Endodermal cell (in vitro differentiated cells): ENCODE results near the gene CAPN13. TPM values are rescaled to one million over a fixed set of nuclear protein-coding genes. Genes with fewer than 3 reads are reported as not detected.

Experiments used
- DNase-seq: peaks from one replicate; pipeline ENCODE4 v3.0.0-alpha.2; 2017
- H3K27ac ChIP-seq: 2 replicates; pipeline ENCODE4 v1.5.1; 2013; ENCODE audit warnings: mild to moderate bottlenecking, low read depth, low read length, moderate library complexity
- H3K27me3 ChIP-seq: 2 replicates; pipeline ENCODE4 v1.6.1; 2013; ENCODE audit warnings: mild to moderate bottlenecking, low read length, moderate library complexity; ENCODE audit not compliant: insufficient read depth, control insufficient read depth, poor library complexity, severe bottlenecking
- H3K36me3 ChIP-seq: 2 replicates; pipeline ENCODE4 v1.7.0; 2013; ENCODE audit warnings: mild to moderate bottlenecking, low read length, moderate library complexity; ENCODE audit not compliant: control insufficient read depth, insufficient read depth
- H3K4me1 ChIP-seq: one replicate; pipeline ENCODE4 v1.7.0; 2013; ENCODE audit warnings: low read length; ENCODE audit not compliant: control insufficient read depth, insufficient read depth
- H3K4me3 ChIP-seq: 2 replicates; pipeline ENCODE4 v1.5.1; 2013; ENCODE audit warnings: mild to moderate bottlenecking, low read length, moderate library complexity
- H3K9ac ChIP-seq: 2 replicates; pipeline ENCODE4 v1.6.1; 2013; ENCODE audit warnings: mild to moderate bottlenecking, low read length, moderate library complexity; ENCODE audit not compliant: poor library complexity, severe bottlenecking; ENCODE audit errors: extremely low read depth
- H3K9me3 ChIP-seq: 2 replicates; pipeline ENCODE4 v1.6.1; 2013; ENCODE audit warnings: mild to moderate bottlenecking, low read length, moderate library complexity; ENCODE audit not compliant: control insufficient read depth
- H3K27ac Mint-ChIP-seq: 2 replicates; pipeline ENCODE4 v1.8.0; 2020; ENCODE audit warnings: mixed read lengths
- H3K27me3 Mint-ChIP-seq: 2 replicates; pipeline ENCODE4 v1.8.0; 2021; ENCODE audit warnings: mild to moderate bottlenecking, mixed read lengths; ENCODE audit not compliant: insufficient read depth
- H3K36me3 Mint-ChIP-seq: 2 replicates; pipeline ENCODE4 v1.8.0; 2020; ENCODE audit warnings: low read depth, mixed read lengths
- H3K4me1 Mint-ChIP-seq: 2 replicates; pipeline ENCODE4 v1.8.0; 2020; ENCODE audit warnings: mixed read lengths
- H3K4me3 Mint-ChIP-seq: 2 replicates; pipeline ENCODE4 v1.8.0; 2020; ENCODE audit warnings: mild to moderate bottlenecking, moderate library complexity, mixed read lengths
- H3K9me3 Mint-ChIP-seq: 2 replicates; pipeline ENCODE4 v1.8.0; 2020; ENCODE audit warnings: mild to moderate bottlenecking, mixed read lengths
- WGBS, 2 experiments: methylation state at CpG; one replicate each; pipeline versions ENCODE4 v1.1.5 to v1.1.7; 2013; ENCODE audit warnings: missing lambda C conversion rate in 2 of 2, mixed read lengths in 1 of 2; ENCODE audit not compliant: insufficient coverage in 1 of 2, insufficient read length in 1 of 2; 5-methylcytosine and 5-hydroxymethylcytosine counted together
- total RNA-seq, 2 donors: library from RNA; stranded (reverse); fragmentation: NEBNext Ultra II Directional in 1 of 2; extraction: Animal tissue kit (Norgen Biotek cat#: 25700) in 1 of 2; gene quantifications; 2 replicates in 1 of 2; 3 replicates in 1 of 2; pipeline ENCODE4 v1.2.1, GENCODE V29; 2021
- TF ChIP-seq, protein P1 (sequence below): fragments of 200-600 bp; sonication (generic); conservative IDR thresholded peaks from 2 replicates; pipeline ENCODE4 v1.5.0; 2021; ENCODE audit warnings: antibody characterized with exemption, mild to moderate bottlenecking

CAPN13 gene
- total RNA-seq, 2 donors from 2014 or later: 29.5 to 38.6 TPM

DNA sequence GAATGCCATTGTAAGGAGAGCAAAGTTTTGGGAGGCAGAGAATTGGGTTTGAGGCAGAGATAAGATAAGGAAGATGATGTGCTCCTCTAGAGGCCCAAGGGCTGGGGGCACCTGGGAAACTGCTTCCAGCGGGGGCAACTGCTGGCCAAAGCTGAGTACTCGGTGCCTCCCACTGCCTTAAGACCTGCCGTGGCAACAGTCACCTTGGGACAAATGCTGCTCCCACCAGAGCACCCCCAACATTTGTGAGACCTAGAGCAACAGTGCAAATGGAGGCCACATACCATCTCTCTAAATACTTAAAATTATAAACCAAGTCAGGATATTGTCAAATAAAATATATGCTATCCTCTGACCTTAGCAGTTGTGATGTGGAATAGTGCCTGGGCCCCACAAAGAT, 127.1 kb downstream of the CAPN13 start:
- no peak overlapping the region for H3K4me3 ChIP-seq
- Mint-ChIP-seq H3K4me3 (no peak overlapping the region), H3K4me1 (no peaks in the 10 kb centered on the region), H3K27ac (no peak overlapping the region), H3K27me3 (peaks cover 3% of the 10 kb centered on the region), H3K9me3 (no peaks in the 10 kb centered on the region), H3K36me3 (no peaks in the 10 kb centered on the region)
- no peaks in the 10 kb centered on the region for H3K27me3 ChIP-seq
- H3K9me3 ChIP-seq: no peaks in the 10 kb centered on the region
- WGBS, 2 experiments: 88 to 100% methylated on average over 3 of the region's 3 CpGs
- DNase-seq: no peak
- H3K4me1 ChIP-seq: no peaks in the 10 kb centered on the region
- no peak overlapping the region for H3K27ac ChIP-seq
- H3K36me3 ChIP-seq: no peaks in the 10 kb centered on the region
- TF ChIP-seq, protein P1, sequence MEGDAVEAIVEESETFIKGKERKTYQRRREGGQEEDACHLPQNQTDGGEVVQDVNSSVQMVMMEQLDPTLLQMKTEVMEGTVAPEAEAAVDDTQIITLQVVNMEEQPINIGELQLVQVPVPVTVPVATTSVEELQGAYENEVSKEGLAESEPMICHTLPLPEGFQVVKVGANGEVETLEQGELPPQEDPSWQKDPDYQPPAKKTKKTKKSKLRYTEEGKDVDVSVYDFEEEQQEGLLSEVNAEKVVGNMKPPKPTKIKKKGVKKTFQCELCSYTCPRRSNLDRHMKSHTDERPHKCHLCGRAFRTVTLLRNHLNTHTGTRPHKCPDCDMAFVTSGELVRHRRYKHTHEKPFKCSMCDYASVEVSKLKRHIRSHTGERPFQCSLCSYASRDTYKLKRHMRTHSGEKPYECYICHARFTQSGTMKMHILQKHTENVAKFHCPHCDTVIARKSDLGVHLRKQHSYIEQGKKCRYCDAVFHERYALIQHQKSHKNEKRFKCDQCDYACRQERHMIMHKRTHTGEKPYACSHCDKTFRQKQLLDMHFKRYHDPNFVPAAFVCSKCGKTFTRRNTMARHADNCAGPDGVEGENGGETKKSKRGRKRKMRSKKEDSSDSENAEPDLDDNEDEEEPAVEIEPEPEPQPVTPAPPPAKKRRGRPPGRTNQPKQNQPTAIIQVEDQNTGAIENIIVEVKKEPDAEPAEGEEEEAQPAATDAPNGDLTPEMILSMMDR: no peak
- no peak overlapping the region for H3K9ac ChIP-seq

DNA sequence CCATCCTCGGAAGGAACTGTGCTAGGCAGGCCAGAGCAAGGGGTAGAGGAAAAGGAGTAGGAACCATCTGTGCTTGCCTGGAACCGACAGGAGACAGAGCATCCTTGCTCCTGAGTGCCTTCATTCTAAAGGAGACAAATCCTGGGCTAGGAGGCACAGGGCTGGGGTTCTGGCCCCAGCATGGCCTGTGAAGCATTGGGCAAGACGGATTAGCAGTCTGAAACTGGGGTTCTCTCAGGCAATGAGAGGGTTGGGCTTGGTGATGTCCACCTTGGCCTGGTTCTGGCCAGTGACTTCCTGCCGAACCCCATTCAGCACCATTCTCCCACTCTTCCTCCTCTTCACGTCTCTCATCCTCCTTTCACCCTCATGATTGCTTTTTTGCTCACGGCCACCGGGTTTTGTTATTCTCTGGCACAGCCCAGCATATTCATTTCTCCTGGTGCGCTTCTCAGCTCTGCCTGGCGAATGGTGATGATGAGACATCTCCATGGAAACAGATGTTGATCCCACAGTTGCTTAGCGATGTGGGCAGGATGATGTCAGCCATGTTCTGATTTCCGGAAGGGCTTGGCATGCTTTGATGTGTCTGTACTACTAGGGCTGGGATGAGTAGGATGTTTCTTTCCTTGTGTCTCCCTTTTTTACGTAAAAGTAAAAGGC, 127.7 kb downstream of the CAPN13 start:
- 84 to 89% methylated on average over 11 to 12 of the region's 12 CpGs for WGBS, 2 experiments
- TF ChIP-seq, protein P1: no peak

DNA sequence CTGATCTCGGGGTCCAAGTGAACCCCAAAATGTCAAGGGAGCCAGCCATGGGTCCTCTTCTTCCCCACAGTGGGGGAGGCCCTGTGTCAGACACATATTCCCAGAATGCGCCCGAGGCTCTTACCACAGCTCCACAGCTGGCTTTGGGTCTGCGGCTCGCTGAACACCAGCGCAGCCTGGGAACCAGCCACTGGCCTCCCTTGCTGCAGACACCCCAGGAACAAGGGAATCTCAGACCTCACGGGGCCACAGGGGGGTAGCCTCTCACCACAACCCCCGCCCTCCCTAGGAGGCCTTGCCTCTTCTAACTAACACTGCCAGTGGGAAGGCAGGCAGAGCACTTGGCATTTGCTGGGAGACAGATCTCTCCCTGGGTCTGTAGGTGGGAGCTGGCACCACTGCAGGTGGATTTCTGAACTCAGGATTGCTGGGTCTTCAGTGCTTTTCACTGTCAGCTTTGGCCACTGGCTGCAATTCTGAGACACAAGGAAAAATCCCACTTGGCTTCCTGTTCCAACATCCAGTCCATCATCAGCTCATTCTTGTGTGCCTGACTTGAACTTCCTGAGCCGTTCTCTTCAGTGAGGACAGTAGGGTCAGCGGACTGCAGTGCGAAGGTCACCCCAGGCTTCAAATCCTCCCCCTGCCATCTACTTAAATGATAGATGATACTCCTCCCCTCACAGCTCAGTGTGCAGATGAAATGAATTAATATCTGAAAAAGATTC, 128.7 kb downstream of the CAPN13 start:
- Histone ChIP-seq H3K36me3 (no peaks in the 10 kb centered on the region), H3K27ac (no peak overlapping the region), H3K27me3 (no peaks in the 10 kb centered on the region), H3K9me3 (no peaks in the 10 kb centered on the region), H3K9ac (no peak overlapping the region), H3K4me1 (no peaks in the 10 kb centered on the region), H3K4me3 (no peak overlapping the region)
- no peaks in the 10 kb centered on the region for H3K27me3 Mint-ChIP-seq
- no peak overlapping the region for H3K4me3 Mint-ChIP-seq
- TF ChIP-seq, protein P1: no peak
- no peak overlapping the region for H3K27ac Mint-ChIP-seq
- H3K9me3 Mint-ChIP-seq: no peaks in the 10 kb centered on the region
- H3K4me1 Mint-ChIP-seq: no peaks in the 10 kb centered on the region
- DNase-seq: no peak
- WGBS, 2 experiments: 84 to 92% methylated on average over 7 to 11 of the region's 11 CpGs
- H3K36me3 Mint-ChIP-seq: no peaks in the 10 kb centered on the region

More for the DNA sequence above, 127.7 kb downstream of the CAPN13 start:
- Mint-ChIP-seq H3K27ac (no peak overlapping the region), H3K9me3 (no peaks in the 10 kb centered on the region), H3K27me3 (peaks cover 3% of the 10 kb centered on the region), H3K36me3 (no peaks in the 10 kb centered on the region), H3K4me3 (no peak overlapping the region), H3K4me1 (no peaks in the 10 kb centered on the region)
- no peak for DNase-seq
- Histone ChIP-seq H3K4me3 (no peak overlapping the region), H3K27ac (no peak overlapping the region), H3K36me3 (no peaks in the 10 kb centered on the region), H3K4me1 (no peaks in the 10 kb centered on the region), H3K9ac (no peak overlapping the region), H3K27me3 (no peaks in the 10 kb centered on the region), H3K9me3 (no peaks in the 10 kb centered on the region)
